ENCODE measurements around the gene CACNB4. TPM values are rescaled to one million over a fixed set of nuclear protein-coding genes. Genes with fewer than 3 reads are reported as not detected.

CACNB4 gene
- total RNA-seq, 2 experiments from 2014 or later = 0.14 to 0.20 TPM

GRCh38 chr2:151973013-151973900 lies 125.6 kb downstream of the CACNB4 start:
- no peak overlapping the region for H3K27ac ChIP-seq (ENCODE audit: low read depth in 1 of 2, low read length in 2 of 2)
- no peaks in the 10 kb centered on the region for H3K9me3 Mint-ChIP-seq
- ChIA-PET CTCF (no interaction called here), POLR2A (no interaction called here)
- no peak overlapping the region for H3K27ac Mint-ChIP-seq
- no peak overlapping the region for H3K4me3 ChIP-seq (ENCODE audit: low read length)
- no peaks in the 10 kb centered on the region for H3K36me3 Mint-ChIP-seq (ENCODE audit: low read depth)
- no peak for DNase-seq
- H3K27me3 ChIP-seq (ENCODE audit: control insufficient read depth in 1 of 2, insufficient read depth in 2 of 2, low read length in 2 of 2) = no peaks in the 10 kb centered on the region
- no peak for TF ChIP-seq CTCF (IDR thresholded peaks at IDR 0.05)
- H3K27me3 Mint-ChIP-seq = peaks cover 4% of the 10 kb centered on the region
- intact Hi-C loops (cut with DNase I, micrococcal nuclease) = no loop called here
- H3K9me3 ChIP-seq (ENCODE audit: control insufficient read depth in 1 of 2, insufficient read depth in 1 of 2, low read length in 2 of 2) = no peaks in the 10 kb centered on the region
- no peaks in the 10 kb centered on the region for H3K4me1 ChIP-seq (ENCODE audit: insufficient read depth, low read length)
- no peaks in the 10 kb centered on the region for H3K36me3 ChIP-seq (ENCODE audit: insufficient read depth, low read length)
- no peaks in the 10 kb centered on the region for H3K4me1 Mint-ChIP-seq (ENCODE audit: low read depth)
- no peak for ATAC-seq (ENCODE audit: poor library complexity)
- no peak overlapping the region for H3K4me3 Mint-ChIP-seq

- H3K9me3 Mint-ChIP-seq = no peaks in the 10 kb centered on the region
- TF ChIP-seq CTCF (IDR thresholded peaks at IDR 0.05) = no peak
- intact Hi-C loops (cut with DNase I, micrococcal nuclease) = no loop called here
- H3K4me3 Mint-ChIP-seq = no peak overlapping the region
- H3K4me1 Mint-ChIP-seq (ENCODE audit: low read depth) = no peaks in the 10 kb centered on the region
- ChIA-PET POLR2A (no interaction called here), CTCF (no interaction called here)
- no peaks in the 10 kb centered on the region for H3K36me3 Mint-ChIP-seq (ENCODE audit: low read depth)
- no peaks in the 10 kb centered on the region for H3K9me3 ChIP-seq (ENCODE audit: control insufficient read depth in 1 of 2, insufficient read depth in 1 of 2, low read length in 2 of 2)
- H3K4me3 ChIP-seq (ENCODE audit: low read length) = no peak overlapping the region
- ATAC-seq (ENCODE audit: poor library complexity) (no peak), DNase-seq (no peak)
- H3K27ac Mint-ChIP-seq = no peak overlapping the region
- H3K27me3 ChIP-seq (ENCODE audit: control insufficient read depth in 1 of 2, insufficient read depth in 2 of 2, low read length in 2 of 2) = no peaks in the 10 kb centered on the region
- H3K27me3 Mint-ChIP-seq = peaks cover 4% of the 10 kb centered on the region
- no peak overlapping the region for H3K27ac ChIP-seq (ENCODE audit: low read depth in 1 of 2, low read length in 2 of 2)
- H3K4me1 ChIP-seq (ENCODE audit: insufficient read depth, low read length) = no peaks in the 10 kb centered on the region
- H3K36me3 ChIP-seq (ENCODE audit: insufficient read depth, low read length) = no peaks in the 10 kb centered on the region
Observed at GRCh38 chr2:151972241-151973012, 126.4 kb downstream of the CACNB4 start.

GRCh38 chr2:151971301-151972051 lies 127.4 kb downstream of the CACNB4 start:
- Mint-ChIP-seq H3K4me1 (ENCODE audit: low read depth) (no peaks in the 10 kb centered on the region), H3K27ac (no peak overlapping the region), H3K36me3 (ENCODE audit: low read depth) (no peaks in the 10 kb centered on the region), H3K27me3 (peaks cover 4% of the 10 kb centered on the region), H3K9me3 (no peaks in the 10 kb centered on the region), H3K4me3 (no peak overlapping the region)
- no peak for ATAC-seq (ENCODE audit: poor library complexity)
- no peaks in the 10 kb centered on the region for H3K36me3 ChIP-seq (ENCODE audit: insufficient read depth, low read length)
- no peak overlapping the region for H3K27ac ChIP-seq (ENCODE audit: low read depth in 1 of 2, low read length in 2 of 2)
- intact Hi-C loops (cut with DNase I, micrococcal nuclease) = no loop called here
- TF ChIP-seq CTCF (IDR thresholded peaks at IDR 0.05) = no peak
- H3K4me1 ChIP-seq (ENCODE audit: insufficient read depth, low read length) = no peaks in the 10 kb centered on the region
- no peak for DNase-seq
- no peak overlapping the region for H3K4me3 ChIP-seq (ENCODE audit: low read length)
- no peaks in the 10 kb centered on the region for H3K27me3 ChIP-seq (ENCODE audit: control insufficient read depth in 1 of 2, insufficient read depth in 2 of 2, low read length in 2 of 2)
- CTCF ChIA-PET = no interaction called here
- POLR2A ChIA-PET = no interaction called here
- no peaks in the 10 kb centered on the region for H3K9me3 ChIP-seq (ENCODE audit: control insufficient read depth in 1 of 2, insufficient read depth in 1 of 2, low read length in 2 of 2)

Data from CD4-positive, alpha-beta T cell (primary cell).